ENCODE results near the gene CERS2. TPM values are rescaled to one million over a fixed set of nuclear protein-coding genes. Genes with fewer than 3 reads are reported as not detected.

Gene CERS2
- total and polyA plus RNA-seq, 2 of the 13 experiments (the other 11 are each of a cell fraction or from before 2014, with no cell fraction given), result 269 to 298 TPM

DNA sequence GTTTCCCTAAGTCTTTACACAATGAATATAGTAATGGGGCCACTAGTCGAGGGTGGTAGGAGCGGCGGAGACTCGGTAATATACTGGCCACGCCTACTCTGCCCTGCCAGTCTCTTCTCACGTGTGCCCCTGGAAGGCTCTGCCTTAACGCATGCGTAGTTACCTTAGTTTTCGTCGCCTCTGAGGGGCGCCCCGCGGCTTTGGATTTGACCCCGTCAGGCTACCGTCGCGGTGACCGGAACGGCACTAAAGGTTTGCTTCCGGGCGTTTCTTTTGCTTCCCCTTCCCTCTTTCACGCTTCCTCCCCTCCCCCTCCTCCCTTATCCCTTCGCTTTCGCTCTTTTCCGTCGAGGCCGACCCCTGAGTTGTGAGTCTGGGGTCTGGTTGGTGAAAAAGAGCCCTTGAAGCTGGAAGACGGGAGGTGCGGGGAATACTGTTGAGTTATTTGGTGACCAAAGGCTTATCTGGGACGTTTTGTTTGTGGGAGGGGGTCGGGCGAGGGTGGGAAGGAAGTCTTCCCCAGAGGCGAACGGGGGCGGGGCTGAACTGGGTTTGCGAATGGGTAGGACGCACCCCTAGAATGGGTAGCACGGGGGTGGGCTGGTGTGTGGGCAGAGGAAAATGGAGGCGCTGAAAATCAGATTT, 48.4 kb downstream of the CERS2 start, which contains the start of gene SETDB1 (continued):
- TF ChIP-seq, protein P1, sequence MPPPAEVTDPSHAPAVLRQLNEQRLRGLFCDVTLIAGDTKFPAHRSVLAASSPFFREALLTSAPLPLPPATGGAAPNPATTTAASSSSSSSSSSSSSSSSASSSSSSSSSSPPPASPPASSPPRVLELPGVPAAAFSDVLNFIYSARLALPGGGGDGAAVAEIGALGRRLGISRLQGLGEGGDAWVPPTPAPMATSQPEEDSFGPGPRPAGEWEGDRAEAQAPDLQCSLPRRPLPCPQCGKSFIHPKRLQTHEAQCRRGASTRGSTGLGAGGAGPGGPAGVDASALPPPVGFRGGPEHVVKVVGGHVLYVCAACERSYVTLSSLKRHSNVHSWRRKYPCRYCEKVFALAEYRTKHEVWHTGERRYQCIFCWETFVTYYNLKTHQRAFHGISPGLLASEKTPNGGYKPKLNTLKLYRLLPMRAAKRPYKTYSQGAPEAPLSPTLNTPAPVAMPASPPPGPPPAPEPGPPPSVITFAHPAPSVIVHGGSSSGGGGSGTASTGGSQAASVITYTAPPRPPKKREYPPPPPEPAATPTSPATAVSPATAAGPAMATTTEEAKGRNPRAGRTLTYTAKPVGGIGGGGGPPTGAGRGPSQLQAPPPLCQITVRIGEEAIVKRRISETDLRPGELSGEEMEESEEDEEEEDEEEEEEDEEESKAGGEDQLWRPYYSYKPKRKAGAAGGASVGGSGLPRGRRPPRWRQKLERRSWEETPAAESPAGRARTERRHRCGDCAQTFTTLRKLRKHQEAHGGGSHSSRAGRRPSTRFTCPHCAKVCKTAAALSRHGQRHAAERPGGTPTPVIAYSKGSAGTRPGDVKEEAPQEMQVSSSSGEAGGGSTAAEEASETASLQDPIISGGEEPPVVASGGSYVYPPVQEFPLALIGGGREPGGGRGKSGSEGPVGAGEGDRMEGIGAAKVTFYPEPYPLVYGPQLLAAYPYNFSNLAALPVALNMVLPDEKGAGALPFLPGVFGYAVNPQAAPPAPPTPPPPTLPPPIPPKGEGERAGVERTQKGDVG (CRISPR knock-in tag; IDR thresholded peaks at IDR 0.05; ENCODE audit: borderline replicate concordance), result no peak
- TF ChIP-seq ZNF790 (CRISPR knock-in tag; IDR thresholded peaks at IDR 0.05; ENCODE audit: borderline replicate concordance) (0 out of 2 replicates have a peak, but pooled peaks have one; percentile 20), ZNF768 (CRISPR knock-in tag; IDR thresholded peaks at IDR 0.05) (no peak), AGO2 (optimal IDR thresholded peaks at IDR 0.05; ENCODE audit: low read depth, low read length) (no peak), SPEN (CRISPR knock-in tag; IDR thresholded peaks at IDR 0.05; ENCODE audit: low read depth) (peak; percentile 72; the same call in 1 of the 2 replicates), ZNF280D (CRISPR knock-in tag; IDR thresholded peaks at IDR 0.05) (no peak), CBFB (CRISPR knock-in tag; IDR thresholded peaks at IDR 0.05) (peak; percentile 46; the same call in 1 of the 2 replicates), PITX1 (CRISPR knock-in tag; IDR thresholded peaks at IDR 0.05) (no peak), ZBTB37 (CRISPR knock-in tag; IDR thresholded peaks at IDR 0.05) (no peak), ATF7 (IDR thresholded peaks at IDR 0.05) (no peak), ATF7 (CRISPR knock-in tag; IDR thresholded peaks at IDR 0.05) (no peak), MNT (IDR thresholded peaks at IDR 0.05) (peak; percentile 70; the same call in 1 of the 2 replicates), PHF5A (CRISPR knock-in tag; IDR thresholded peaks at IDR 0.05; ENCODE audit: low read depth, unreplicated experiment) (peak; percentile 21), ZNF713 (CRISPR knock-in tag; IDR thresholded peaks at IDR 0.05) (no peak), MTF2 (CRISPR knock-in tag; IDR thresholded peaks at IDR 0.05; ENCODE audit: borderline replicate concordance) (no peak), ZBTB7B (CRISPR knock-in tag; IDR thresholded peaks at IDR 0.05) (0 out of 2 replicates have a peak, but pooled peaks have one; percentile 33), ZNF749 (CRISPR knock-in tag; IDR thresholded peaks at IDR 0.05; ENCODE audit: borderline replicate concordance) (no peak), ZFP36L2 (CRISPR knock-in tag; IDR thresholded peaks at IDR 0.05) (no peak)
- TF ChIP-seq, protein P2, sequence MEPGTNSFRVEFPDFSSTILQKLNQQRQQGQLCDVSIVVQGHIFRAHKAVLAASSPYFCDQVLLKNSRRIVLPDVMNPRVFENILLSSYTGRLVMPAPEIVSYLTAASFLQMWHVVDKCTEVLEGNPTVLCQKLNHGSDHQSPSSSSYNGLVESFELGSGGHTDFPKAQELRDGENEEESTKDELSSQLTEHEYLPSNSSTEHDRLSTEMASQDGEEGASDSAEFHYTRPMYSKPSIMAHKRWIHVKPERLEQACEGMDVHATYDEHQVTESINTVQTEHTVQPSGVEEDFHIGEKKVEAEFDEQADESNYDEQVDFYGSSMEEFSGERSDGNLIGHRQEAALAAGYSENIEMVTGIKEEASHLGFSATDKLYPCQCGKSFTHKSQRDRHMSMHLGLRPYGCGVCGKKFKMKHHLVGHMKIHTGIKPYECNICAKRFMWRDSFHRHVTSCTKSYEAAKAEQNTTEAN (CRISPR knock-in tag; conservative IDR thresholded peaks at IDR 0.05), result no peak
